Measurements from ENCODE around the gene SDHAF2.

Gene SDHAF2

GRCh38 chr11:61401173-61401572 is 28.8 kb upstream of the SDHAF2 start:
- TF ChIP-seq, protein P1, sequence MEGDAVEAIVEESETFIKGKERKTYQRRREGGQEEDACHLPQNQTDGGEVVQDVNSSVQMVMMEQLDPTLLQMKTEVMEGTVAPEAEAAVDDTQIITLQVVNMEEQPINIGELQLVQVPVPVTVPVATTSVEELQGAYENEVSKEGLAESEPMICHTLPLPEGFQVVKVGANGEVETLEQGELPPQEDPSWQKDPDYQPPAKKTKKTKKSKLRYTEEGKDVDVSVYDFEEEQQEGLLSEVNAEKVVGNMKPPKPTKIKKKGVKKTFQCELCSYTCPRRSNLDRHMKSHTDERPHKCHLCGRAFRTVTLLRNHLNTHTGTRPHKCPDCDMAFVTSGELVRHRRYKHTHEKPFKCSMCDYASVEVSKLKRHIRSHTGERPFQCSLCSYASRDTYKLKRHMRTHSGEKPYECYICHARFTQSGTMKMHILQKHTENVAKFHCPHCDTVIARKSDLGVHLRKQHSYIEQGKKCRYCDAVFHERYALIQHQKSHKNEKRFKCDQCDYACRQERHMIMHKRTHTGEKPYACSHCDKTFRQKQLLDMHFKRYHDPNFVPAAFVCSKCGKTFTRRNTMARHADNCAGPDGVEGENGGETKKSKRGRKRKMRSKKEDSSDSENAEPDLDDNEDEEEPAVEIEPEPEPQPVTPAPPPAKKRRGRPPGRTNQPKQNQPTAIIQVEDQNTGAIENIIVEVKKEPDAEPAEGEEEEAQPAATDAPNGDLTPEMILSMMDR (IDR thresholded peaks at IDR 0.05; ENCODE audit: control insufficient read depth, insufficient read depth, low read depth, low read length, missing control alignments) = no peak
- H3K4me3 ChIP-seq (ENCODE audit: control insufficient read depth, low read depth, low read length) = no peak overlapping the region
- DNase-seq (ENCODE audit: low read depth) = no peak

DNA sequence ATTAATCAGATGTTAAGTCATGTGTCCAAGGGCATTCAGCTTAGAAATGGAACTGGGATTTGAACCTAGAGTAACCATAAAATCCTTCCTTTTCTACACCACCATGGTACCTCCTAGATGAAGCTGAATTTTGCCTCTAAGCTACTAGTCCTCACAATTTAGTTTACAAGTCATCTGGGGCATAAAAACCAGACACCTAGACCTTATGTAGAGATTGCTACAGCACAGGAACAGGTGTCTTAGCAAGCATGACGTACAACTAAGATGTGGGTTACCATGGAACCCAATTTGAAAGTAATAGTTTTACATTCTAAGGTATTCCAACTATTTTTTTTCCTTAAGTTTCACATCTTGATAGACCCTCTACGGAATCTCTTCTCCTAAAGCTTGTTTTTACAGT is 28.4 kb upstream of the SDHAF2 start:
- TF ChIP-seq, protein P1 (IDR thresholded peaks at IDR 0.05; ENCODE audit: control insufficient read depth, insufficient read depth, low read depth, low read length, missing control alignments) = no peak
- H3K4me3 ChIP-seq (ENCODE audit: control insufficient read depth, low read depth, low read length) = no peak overlapping the region
- no peak for DNase-seq (ENCODE audit: low read depth)

GRCh38 chr11:61403658-61404057 is 26.3 kb upstream of the SDHAF2 start:
- DNase-seq (ENCODE audit: low read depth) = no peak
- TF ChIP-seq, protein P1 (IDR thresholded peaks at IDR 0.05; ENCODE audit: control insufficient read depth, insufficient read depth, low read depth, low read length, missing control alignments) = no peak
- no peak overlapping the region for H3K4me3 ChIP-seq (ENCODE audit: control insufficient read depth, low read depth, low read length)

GRCh38 chr11:61404103-61404502 is 25.8 kb upstream of the SDHAF2 start:
- no peak overlapping the region for H3K4me3 ChIP-seq (ENCODE audit: control insufficient read depth, low read depth, low read length)
- DNase-seq (ENCODE audit: low read depth) = no peak
- TF ChIP-seq, protein P1 (IDR thresholded peaks at IDR 0.05; ENCODE audit: control insufficient read depth, insufficient read depth, low read depth, low read length, missing control alignments) = no peak

- DNase-seq (ENCODE audit: low read depth) = no peak
- no peak overlapping the region for H3K4me3 ChIP-seq (ENCODE audit: control insufficient read depth, low read depth, low read length)
- TF ChIP-seq, protein P1 (IDR thresholded peaks at IDR 0.05; ENCODE audit: control insufficient read depth, insufficient read depth, low read depth, low read length, missing control alignments) = no peak
Measured at GRCh38 chr11:61404641-61405040, 25.3 kb upstream of the SDHAF2 start.

GRCh38 chr11:61406067-61406466 is 23.9 kb upstream of the SDHAF2 start:
- TF ChIP-seq, protein P1 (IDR thresholded peaks at IDR 0.05; ENCODE audit: control insufficient read depth, insufficient read depth, low read depth, low read length, missing control alignments) = no peak
- no peak for DNase-seq (ENCODE audit: low read depth)
- H3K4me3 ChIP-seq (ENCODE audit: control insufficient read depth, low read depth, low read length) = no peak overlapping the region

Data from AG09309 (cell line).